Endodermal cell (in vitro differentiated cells): ENCODE data around the gene EFNB3. TPM values are rescaled to one million over a fixed set of nuclear protein-coding genes. Genes with fewer than 3 reads are reported as not detected.

Experiments used
- DNase-seq: peaks from one replicate; pipeline ENCODE4 v3.0.0-alpha.2; 2017
- H3K27ac ChIP-seq: 2 replicates; pipeline ENCODE4 v1.5.1; 2013; ENCODE audit warnings: mild to moderate bottlenecking, low read depth, low read length, moderate library complexity
- H3K27me3 ChIP-seq: 2 replicates; pipeline ENCODE4 v1.6.1; 2013; ENCODE audit warnings: mild to moderate bottlenecking, low read length, moderate library complexity; ENCODE audit not compliant: insufficient read depth, control insufficient read depth, poor library complexity, severe bottlenecking
- H3K36me3 ChIP-seq: 2 replicates; pipeline ENCODE4 v1.7.0; 2013; ENCODE audit warnings: mild to moderate bottlenecking, low read length, moderate library complexity; ENCODE audit not compliant: control insufficient read depth, insufficient read depth
- H3K4me1 ChIP-seq: one replicate; pipeline ENCODE4 v1.7.0; 2013; ENCODE audit warnings: low read length; ENCODE audit not compliant: control insufficient read depth, insufficient read depth
- H3K4me3 ChIP-seq: 2 replicates; pipeline ENCODE4 v1.5.1; 2013; ENCODE audit warnings: mild to moderate bottlenecking, low read length, moderate library complexity
- H3K9ac ChIP-seq: 2 replicates; pipeline ENCODE4 v1.6.1; 2013; ENCODE audit warnings: mild to moderate bottlenecking, low read length, moderate library complexity; ENCODE audit not compliant: poor library complexity, severe bottlenecking; ENCODE audit errors: extremely low read depth
- H3K9me3 ChIP-seq: 2 replicates; pipeline ENCODE4 v1.6.1; 2013; ENCODE audit warnings: mild to moderate bottlenecking, low read length, moderate library complexity; ENCODE audit not compliant: control insufficient read depth
- H3K27ac Mint-ChIP-seq: 2 replicates; pipeline ENCODE4 v1.8.0; 2020; ENCODE audit warnings: mixed read lengths
- H3K27me3 Mint-ChIP-seq: 2 replicates; pipeline ENCODE4 v1.8.0; 2021; ENCODE audit warnings: mild to moderate bottlenecking, mixed read lengths; ENCODE audit not compliant: insufficient read depth
- H3K36me3 Mint-ChIP-seq: 2 replicates; pipeline ENCODE4 v1.8.0; 2020; ENCODE audit warnings: low read depth, mixed read lengths
- H3K4me1 Mint-ChIP-seq: 2 replicates; pipeline ENCODE4 v1.8.0; 2020; ENCODE audit warnings: mixed read lengths
- H3K4me3 Mint-ChIP-seq: 2 replicates; pipeline ENCODE4 v1.8.0; 2020; ENCODE audit warnings: mild to moderate bottlenecking, moderate library complexity, mixed read lengths
- H3K9me3 Mint-ChIP-seq: 2 replicates; pipeline ENCODE4 v1.8.0; 2020; ENCODE audit warnings: mild to moderate bottlenecking, mixed read lengths
- WGBS, 2 experiments: methylation state at CpG; one replicate each; pipeline versions ENCODE4 v1.1.5 to v1.1.7; 2013; ENCODE audit warnings: missing lambda C conversion rate in 2 of 2, mixed read lengths in 1 of 2; ENCODE audit not compliant: insufficient coverage in 1 of 2, insufficient read length in 1 of 2; 5-methylcytosine and 5-hydroxymethylcytosine counted together
- total RNA-seq, 2 donors: library from RNA; stranded (reverse); fragmentation: NEBNext Ultra II Directional in 1 of 2; extraction: Animal tissue kit (Norgen Biotek cat#: 25700) in 1 of 2; gene quantifications; 2 replicates in 1 of 2; 3 replicates in 1 of 2; pipeline ENCODE4 v1.2.1, GENCODE V29; 2021
- TF ChIP-seq, protein P1 (sequence below): fragments of 200-600 bp; sonication (generic); conservative IDR thresholded peaks from 2 replicates; pipeline ENCODE4 v1.5.0; 2021; ENCODE audit warnings: antibody characterized with exemption, mild to moderate bottlenecking

Gene EFNB3
- total RNA-seq, 2 donors from 2014 or later: 12.8 to 15.0 TPM

DNA sequence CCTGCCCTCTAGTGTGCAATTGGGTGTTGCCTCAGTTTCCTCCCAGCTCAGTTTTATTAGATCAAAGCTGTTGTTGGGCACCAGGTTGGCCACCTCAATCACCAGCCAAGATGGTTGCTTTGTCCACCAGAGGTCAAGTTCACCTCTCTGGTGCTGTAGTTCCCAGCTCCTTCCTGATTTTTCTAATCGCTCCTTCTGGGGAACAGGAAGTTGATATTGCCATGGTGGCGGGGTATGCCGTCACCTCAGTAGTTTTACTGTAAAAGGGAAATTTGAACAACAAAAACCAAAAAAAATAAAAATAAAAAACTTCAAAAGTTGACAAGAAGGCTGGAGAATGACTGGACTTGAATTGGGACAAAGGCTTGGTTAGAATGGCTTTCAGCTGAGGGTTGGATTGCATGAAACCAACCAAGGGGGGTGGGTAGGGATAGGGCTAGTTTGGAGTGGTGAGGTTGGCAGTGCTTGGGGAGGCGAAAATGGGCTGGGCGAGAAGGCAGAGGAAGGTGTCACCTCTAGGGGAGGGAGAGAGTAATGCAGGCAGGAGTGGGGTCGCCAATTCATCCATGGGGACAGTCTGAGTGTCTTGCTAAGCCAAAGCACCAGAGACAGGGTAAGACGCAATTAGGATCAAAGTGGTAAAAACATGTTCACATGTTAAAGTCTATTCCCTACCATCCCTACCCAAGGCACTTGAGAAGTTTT, 6.2 kb downstream of the EFNB3 start:
- peaks cover 37% of the 10 kb centered on the region for H3K27me3 Mint-ChIP-seq
- Histone ChIP-seq H3K27ac (peak overlapping the region; percentile 81), H3K4me1 (peaks cover 3% of the 10 kb centered on the region), H3K9me3 (no peaks in the 10 kb centered on the region), H3K9ac (no peak overlapping the region), H3K4me3 (no peak overlapping the region), H3K36me3 (no peaks in the 10 kb centered on the region), H3K27me3 (peaks cover 16% of the 10 kb centered on the region)
- H3K4me3 Mint-ChIP-seq: no peak overlapping the region
- H3K9me3 Mint-ChIP-seq: no peaks in the 10 kb centered on the region
- H3K27ac Mint-ChIP-seq: no peak overlapping the region
- WGBS, 2 experiments: 72 to 94% methylated on average over 3 to 7 of the region's 7 CpGs
- TF ChIP-seq, protein P1, sequence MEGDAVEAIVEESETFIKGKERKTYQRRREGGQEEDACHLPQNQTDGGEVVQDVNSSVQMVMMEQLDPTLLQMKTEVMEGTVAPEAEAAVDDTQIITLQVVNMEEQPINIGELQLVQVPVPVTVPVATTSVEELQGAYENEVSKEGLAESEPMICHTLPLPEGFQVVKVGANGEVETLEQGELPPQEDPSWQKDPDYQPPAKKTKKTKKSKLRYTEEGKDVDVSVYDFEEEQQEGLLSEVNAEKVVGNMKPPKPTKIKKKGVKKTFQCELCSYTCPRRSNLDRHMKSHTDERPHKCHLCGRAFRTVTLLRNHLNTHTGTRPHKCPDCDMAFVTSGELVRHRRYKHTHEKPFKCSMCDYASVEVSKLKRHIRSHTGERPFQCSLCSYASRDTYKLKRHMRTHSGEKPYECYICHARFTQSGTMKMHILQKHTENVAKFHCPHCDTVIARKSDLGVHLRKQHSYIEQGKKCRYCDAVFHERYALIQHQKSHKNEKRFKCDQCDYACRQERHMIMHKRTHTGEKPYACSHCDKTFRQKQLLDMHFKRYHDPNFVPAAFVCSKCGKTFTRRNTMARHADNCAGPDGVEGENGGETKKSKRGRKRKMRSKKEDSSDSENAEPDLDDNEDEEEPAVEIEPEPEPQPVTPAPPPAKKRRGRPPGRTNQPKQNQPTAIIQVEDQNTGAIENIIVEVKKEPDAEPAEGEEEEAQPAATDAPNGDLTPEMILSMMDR: peak; percentile 73
- H3K4me1 Mint-ChIP-seq: peaks cover 24% of the 10 kb centered on the region
- DNase-seq: peak; percentile 84
- H3K36me3 Mint-ChIP-seq: peaks cover 10% of the 10 kb centered on the region

DNA sequence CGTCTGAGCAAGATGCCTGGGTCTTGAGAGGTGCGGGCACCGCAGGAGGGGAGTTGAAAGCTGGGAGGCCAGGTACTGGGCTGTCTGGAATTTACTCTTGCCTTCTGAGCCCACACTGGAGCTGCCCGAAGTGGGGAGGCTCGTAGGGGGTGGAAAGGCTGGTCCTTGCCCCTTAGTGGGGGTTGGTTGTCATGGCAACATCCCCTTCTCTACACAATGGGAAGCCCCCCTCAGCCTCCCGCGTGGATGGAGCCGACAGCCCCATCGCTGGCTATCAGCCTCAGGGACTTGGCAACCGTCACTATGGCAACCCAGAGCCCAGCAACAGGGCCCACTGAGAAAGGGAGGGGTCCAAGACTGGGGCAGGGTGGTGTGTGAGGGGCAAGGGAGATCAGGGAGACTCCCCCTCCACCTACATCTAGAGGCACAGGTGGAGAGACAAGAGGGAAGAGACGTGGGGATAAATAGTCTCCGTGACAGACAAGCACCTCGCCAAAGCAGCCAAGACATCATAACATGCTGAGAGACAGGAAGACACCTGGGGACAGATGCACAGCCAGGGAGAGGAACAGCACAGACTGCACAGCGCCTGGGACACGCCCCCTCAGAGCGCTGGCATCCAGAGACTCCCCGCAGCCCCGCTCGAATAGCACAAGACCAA, 7.2 kb downstream of the EFNB3 start:
- Histone ChIP-seq H3K9ac (no peak overlapping the region), H3K4me3 (no peak overlapping the region), H3K36me3 (no peaks in the 10 kb centered on the region), H3K27ac (peak overlapping the region; percentile 81), H3K4me1 (no peaks in the 10 kb centered on the region), H3K9me3 (no peaks in the 10 kb centered on the region), H3K27me3 (peaks cover 7% of the 10 kb centered on the region)
- Mint-ChIP-seq H3K27ac (no peak overlapping the region), H3K4me3 (no peak overlapping the region), H3K4me1 (peaks cover 24% of the 10 kb centered on the region), H3K9me3 (no peaks in the 10 kb centered on the region), H3K27me3 (peaks cover 27% of the 10 kb centered on the region), H3K36me3 (peaks cover 10% of the 10 kb centered on the region)
- no peak for DNase-seq
- WGBS, 2 experiments: 24% methylated on average over 14 to 19 of the region's 19 CpGs
- TF ChIP-seq, protein P1: no peak

DNA sequence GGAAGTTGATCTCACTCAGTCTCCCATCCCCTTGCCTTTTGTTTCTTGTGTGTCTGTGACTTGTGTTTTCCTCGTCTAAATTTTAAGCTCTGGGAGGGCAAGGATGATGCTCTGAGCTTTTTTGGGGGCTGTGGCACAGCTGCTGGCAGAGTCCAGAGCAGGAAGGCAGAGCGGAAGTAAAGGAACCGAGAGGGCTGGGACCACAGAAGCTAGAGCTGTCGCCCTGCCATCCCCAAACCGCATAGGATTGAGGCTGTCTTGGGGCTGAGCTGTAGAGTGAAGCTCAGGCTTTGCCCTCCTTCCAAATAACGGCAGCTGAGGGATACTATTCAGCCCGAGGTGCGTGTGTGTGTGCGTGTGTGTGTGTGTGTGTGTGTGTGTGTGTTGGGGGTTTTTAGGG, 8.8 kb downstream of the EFNB3 start:
- no peaks in the 10 kb centered on the region for H3K9me3 ChIP-seq
- peak overlapping the region; percentile 3 for H3K27ac Mint-ChIP-seq
- no peak for DNase-seq
- TF ChIP-seq, protein P1: no peak
- no peaks in the 10 kb centered on the region for H3K36me3 ChIP-seq
- 67 to 69% methylated on average over 2 to 9 of the region's 9 CpGs for WGBS, 2 experiments
- peaks cover 2% of the 10 kb centered on the region for H3K4me1 ChIP-seq
- no peak overlapping the region for H3K4me3 Mint-ChIP-seq
- H3K4me3 ChIP-seq: no peak overlapping the region
- H3K27me3 Mint-ChIP-seq: peaks cover 35% of the 10 kb centered on the region
- H3K9me3 Mint-ChIP-seq: no peaks in the 10 kb centered on the region
- no peak overlapping the region for H3K27ac ChIP-seq
- no peak overlapping the region for H3K9ac ChIP-seq
- H3K27me3 ChIP-seq: peaks cover 17% of the 10 kb centered on the region
- peaks cover 24% of the 10 kb centered on the region for H3K4me1 Mint-ChIP-seq
- peaks cover 10% of the 10 kb centered on the region for H3K36me3 Mint-ChIP-seq
